Mammary epithelial cell (primary cell): ENCODE results near the gene C16orf95.

ENCODE experiments used
- EZH2 ChIP-seq: IDR thresholded peaks from 2 replicates; pipeline ENCODE4 v1.6.1; 2012; ENCODE audit warnings: low read length, inconsistent platforms, borderline replicate concordance
- TF ChIP-seq, protein P1 (sequence below), 2 donors: IDR thresholded peaks in 1 of 2; conservative IDR thresholded peaks in 1 of 2; 2 replicates each; pipeline ENCODE4 v1.5.1; 2011 to 2012; ENCODE audit warnings: inconsistent platforms in 2 of 2, low read length in 2 of 2, mild to moderate bottlenecking in 2 of 2, control low read depth in 1 of 2, low read depth in 1 of 2; ENCODE audit not compliant: insufficient read depth in 1 of 2; ENCODE audit errors: extremely low read depth in 1 of 2

- TF ChIP-seq, protein P1, sequence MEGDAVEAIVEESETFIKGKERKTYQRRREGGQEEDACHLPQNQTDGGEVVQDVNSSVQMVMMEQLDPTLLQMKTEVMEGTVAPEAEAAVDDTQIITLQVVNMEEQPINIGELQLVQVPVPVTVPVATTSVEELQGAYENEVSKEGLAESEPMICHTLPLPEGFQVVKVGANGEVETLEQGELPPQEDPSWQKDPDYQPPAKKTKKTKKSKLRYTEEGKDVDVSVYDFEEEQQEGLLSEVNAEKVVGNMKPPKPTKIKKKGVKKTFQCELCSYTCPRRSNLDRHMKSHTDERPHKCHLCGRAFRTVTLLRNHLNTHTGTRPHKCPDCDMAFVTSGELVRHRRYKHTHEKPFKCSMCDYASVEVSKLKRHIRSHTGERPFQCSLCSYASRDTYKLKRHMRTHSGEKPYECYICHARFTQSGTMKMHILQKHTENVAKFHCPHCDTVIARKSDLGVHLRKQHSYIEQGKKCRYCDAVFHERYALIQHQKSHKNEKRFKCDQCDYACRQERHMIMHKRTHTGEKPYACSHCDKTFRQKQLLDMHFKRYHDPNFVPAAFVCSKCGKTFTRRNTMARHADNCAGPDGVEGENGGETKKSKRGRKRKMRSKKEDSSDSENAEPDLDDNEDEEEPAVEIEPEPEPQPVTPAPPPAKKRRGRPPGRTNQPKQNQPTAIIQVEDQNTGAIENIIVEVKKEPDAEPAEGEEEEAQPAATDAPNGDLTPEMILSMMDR (conservative IDR thresholded peaks at IDR 0.05 in 1 of 2, IDR thresholded peaks at IDR 0.05 in 1 of 2; ENCODE audit: extremely low read depth in 1 of 2, insufficient read depth in 1 of 2, low read depth in 1 of 2, low read length in 2 of 2), result no peak
- no peak for TF ChIP-seq EZH2
Measured at GRCh38 chr16:87365021-87365713, 48.0 kb upstream of the C16orf95 start.
